GM12801 (cell line): ENCODE results near the gene ADAMTS14.

Source experiments
- CTCF ChIP-seq: IDR thresholded peaks from one replicate; pipeline ENCODE4 v1.5.1; 2011; ENCODE audit warnings: control low read depth; ENCODE audit not compliant: insufficient read length; ENCODE audit errors: extremely low read depth

ADAMTS14 gene

GRCh38 chr10:70673043-70673928, 980 bp downstream of the ADAMTS14 start:
- TF ChIP-seq CTCF = no peak

- no peak for TF ChIP-seq CTCF
These were observed 1.7 kb downstream of the ADAMTS14 start for GRCh38 chr10:70673929-70674559.

GRCh38 chr10:70674560-70675495, 2.5 kb downstream of the ADAMTS14 start:
- TF ChIP-seq CTCF = no peak

DNA sequence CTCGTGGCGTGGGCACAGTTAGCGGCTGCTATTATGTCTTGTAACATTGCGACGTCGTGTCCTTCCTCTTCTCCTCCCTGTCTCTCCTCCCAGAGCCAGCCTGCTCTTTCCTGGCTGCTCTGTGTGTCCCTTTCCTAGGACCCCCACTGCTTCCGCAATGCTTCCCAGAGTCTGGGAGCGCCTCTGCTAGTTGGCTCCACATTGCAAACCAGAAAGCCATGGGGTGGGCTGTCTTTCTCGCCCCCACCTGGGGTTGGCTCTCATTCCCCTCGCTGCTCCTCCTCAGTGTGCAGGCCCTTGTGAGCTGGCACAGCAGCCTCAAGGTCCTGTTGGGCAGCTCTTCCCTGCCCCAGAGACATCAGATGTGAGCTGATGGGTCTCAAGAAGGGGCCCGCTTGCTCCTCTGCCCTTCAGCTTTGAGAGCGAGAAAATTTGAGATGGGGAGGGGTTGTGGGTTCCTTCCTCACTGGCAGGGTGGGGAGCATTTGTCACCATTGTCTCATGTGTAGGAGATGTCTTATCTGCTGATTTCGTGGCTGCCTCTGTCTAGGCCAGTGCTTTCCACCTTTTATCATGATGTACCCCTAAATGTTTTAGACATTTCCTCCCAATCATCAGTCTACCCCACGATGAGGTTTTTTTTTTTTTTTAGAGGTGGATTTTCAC, 3.3 kb downstream of the ADAMTS14 start:
- TF ChIP-seq CTCF = no peak

GRCh38 chr10:70676511-70676910, 4.2 kb downstream of the ADAMTS14 start:
- no peak for TF ChIP-seq CTCF

- no peak for TF ChIP-seq CTCF
These were observed 4.7 kb downstream of the ADAMTS14 start for GRCh38 chr10:70677016-70677415.
